Measurements from ENCODE around the gene CCDC187. TPM values are rescaled to one million over a fixed set of nuclear protein-coding genes. Genes with fewer than 3 reads are reported as not detected.

The CCDC187 gene
- total RNA-seq, 1 experiment from 2014 or later, result 2.7 TPM

DNA sequence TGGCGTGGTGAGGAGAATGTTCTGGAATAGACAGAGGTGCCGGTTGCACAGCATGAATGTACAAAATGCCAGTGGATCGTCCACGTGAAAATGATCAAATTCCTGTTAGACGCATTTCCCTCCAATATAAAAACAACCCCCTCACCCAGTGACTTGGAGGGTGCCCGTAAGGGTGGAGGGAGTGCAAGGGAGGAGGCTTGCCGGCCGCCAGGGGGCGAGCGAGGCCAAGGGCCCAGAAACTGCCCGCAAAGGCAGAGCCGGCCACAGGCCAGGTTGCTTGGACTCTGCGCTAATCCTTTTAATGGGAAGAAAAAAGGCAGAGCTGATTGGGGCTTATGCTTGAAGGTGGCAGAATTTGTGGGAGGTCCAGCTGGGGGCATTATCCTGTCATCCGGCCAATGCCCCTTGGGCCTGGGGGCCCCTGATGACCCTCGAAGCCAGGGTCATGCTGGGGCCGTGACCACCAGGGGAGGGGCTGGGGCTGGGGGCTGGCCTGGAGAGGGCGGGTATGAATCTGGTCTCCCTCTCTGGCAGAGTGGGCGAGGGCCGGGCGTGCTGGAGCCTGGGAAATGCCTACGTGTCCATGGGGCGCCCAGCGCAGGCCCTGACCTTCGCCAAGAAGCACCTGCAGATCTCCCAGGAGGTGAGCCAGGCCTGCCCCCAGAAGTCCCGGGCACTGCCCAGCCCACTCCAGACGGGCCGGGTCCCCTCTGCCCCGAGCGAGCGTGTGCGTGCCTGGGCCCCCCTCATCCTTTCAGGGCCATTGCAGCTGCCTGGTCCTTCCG lies 35.5 kb upstream of the CCDC187 start:
- H3K4me2 ChIP-seq, result no peak overlapping the region
- H3K4me1 ChIP-seq (replicated peaks; ENCODE audit: insufficient read depth), result no peaks in the 10 kb centered on the region
- DNase-seq, result peak; percentile 56 to 85
- CTCF ChIA-PET, result interaction anchor here (1.0 kb wide), 1 partner anchor 24 kb away, joined by 7 read pairs; no protein-coding TSS in a partner anchor
- no peak overlapping the region for H3K27ac ChIP-seq
- BruUV-seq (replicated peaks), result no TSS peak
- H3K27me3 ChIP-seq (ENCODE audit: insufficient read depth, low read depth), result no peaks in the 10 kb centered on the region
- no peak overlapping the region for H2AFZ ChIP-seq
- intact Hi-C loops (cut with micrococcal nuclease; ENCODE audit: unreplicated experiment), result loop anchor here (1.0 to 2.0 kb wide), 2 partner anchors 33 to 61 kb away; partner anchors contain the start of genes CARD9 and SNAPC4
- no peak overlapping the region for H3K4me3 ChIP-seq
- H3K9me3 ChIP-seq (ENCODE audit: insufficient read depth, low read depth), result no peaks in the 10 kb centered on the region
- no peaks in the 10 kb centered on the region for H4K20me1 ChIP-seq (ENCODE audit: insufficient read depth)
- H3K9me2 ChIP-seq (ENCODE audit: insufficient read depth), result no peaks in the 10 kb centered on the region
- H3F3A ChIP-seq (ENCODE audit: insufficient read depth, low read depth), result no peaks in the 10 kb centered on the region
- H3K79me2 ChIP-seq (ENCODE audit: low read depth), result no peaks in the 10 kb centered on the region
- H3K36me3 ChIP-seq (ENCODE audit: low read depth), result no peaks in the 10 kb centered on the region
- TF ChIP-seq, protein P1, sequence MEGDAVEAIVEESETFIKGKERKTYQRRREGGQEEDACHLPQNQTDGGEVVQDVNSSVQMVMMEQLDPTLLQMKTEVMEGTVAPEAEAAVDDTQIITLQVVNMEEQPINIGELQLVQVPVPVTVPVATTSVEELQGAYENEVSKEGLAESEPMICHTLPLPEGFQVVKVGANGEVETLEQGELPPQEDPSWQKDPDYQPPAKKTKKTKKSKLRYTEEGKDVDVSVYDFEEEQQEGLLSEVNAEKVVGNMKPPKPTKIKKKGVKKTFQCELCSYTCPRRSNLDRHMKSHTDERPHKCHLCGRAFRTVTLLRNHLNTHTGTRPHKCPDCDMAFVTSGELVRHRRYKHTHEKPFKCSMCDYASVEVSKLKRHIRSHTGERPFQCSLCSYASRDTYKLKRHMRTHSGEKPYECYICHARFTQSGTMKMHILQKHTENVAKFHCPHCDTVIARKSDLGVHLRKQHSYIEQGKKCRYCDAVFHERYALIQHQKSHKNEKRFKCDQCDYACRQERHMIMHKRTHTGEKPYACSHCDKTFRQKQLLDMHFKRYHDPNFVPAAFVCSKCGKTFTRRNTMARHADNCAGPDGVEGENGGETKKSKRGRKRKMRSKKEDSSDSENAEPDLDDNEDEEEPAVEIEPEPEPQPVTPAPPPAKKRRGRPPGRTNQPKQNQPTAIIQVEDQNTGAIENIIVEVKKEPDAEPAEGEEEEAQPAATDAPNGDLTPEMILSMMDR (conservative IDR thresholded peaks at IDR 0.05), result peak; percentile 97
- no peak for TF ChIP-seq EZH2 (IDR thresholded peaks at IDR 0.05; ENCODE audit: low read depth)
- POLR2A ChIA-PET (ENCODE audit: unreplicated experiment), result interaction anchor here (0.7 kb wide), 1 partner anchor 27 kb away, joined by 4 read pairs; no protein-coding TSS in a partner anchor

DNA sequence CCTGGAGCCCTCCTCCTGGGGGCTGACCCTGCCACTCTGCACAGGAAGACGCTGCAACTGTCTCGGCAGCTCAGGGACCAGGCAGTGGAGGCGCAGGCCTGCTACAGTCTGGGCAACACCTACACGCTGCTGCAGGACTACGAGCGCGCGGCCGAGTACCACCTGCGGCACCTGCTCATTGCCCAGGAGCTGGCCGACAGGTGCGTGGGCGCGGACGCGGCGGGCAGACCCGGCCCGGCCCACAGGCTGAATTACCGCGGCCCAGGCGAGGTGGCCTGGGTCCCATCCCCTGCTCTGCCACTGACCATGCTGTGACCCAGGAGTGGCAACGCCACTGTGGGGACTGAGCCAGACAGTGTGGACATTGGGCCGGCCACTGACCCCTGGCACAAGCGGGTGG lies 34.6 kb upstream of the CCDC187 start:
- Histone ChIP-seq H3K4me1 (replicated peaks; ENCODE audit: insufficient read depth) (no peaks in the 10 kb centered on the region), H4K20me1 (ENCODE audit: insufficient read depth) (no peaks in the 10 kb centered on the region), H3K9me3 (ENCODE audit: insufficient read depth, low read depth) (no peaks in the 10 kb centered on the region), H3F3A (ENCODE audit: insufficient read depth, low read depth) (no peaks in the 10 kb centered on the region), H3K36me3 (ENCODE audit: low read depth) (no peaks in the 10 kb centered on the region), H2AFZ (no peak overlapping the region), H3K27ac (no peak overlapping the region), H3K4me2 (no peak overlapping the region), H3K79me2 (ENCODE audit: low read depth) (no peaks in the 10 kb centered on the region), H3K27me3 (ENCODE audit: insufficient read depth, low read depth) (no peaks in the 10 kb centered on the region), H3K4me3 (no peak overlapping the region), H3K9me2 (ENCODE audit: insufficient read depth) (no peaks in the 10 kb centered on the region)
- DNase-seq, result no peak
- BruUV-seq (replicated peaks), result no TSS peak
- ChIA-PET CTCF (interaction anchor here (0.9 kb wide), 1 partner anchor 25 kb away, joined by 5 read pairs; no protein-coding TSS in a partner anchor), POLR2A (ENCODE audit: unreplicated experiment) (no interaction called here)
- TF ChIP-seq, protein P1 (conservative IDR thresholded peaks at IDR 0.05), result no peak
- TF ChIP-seq EZH2 (IDR thresholded peaks at IDR 0.05; ENCODE audit: low read depth), result no peak
- intact Hi-C loops (cut with micrococcal nuclease; ENCODE audit: unreplicated experiment), result loop anchor here (2.0 kb wide), 1 partner anchor 34 kb away; the partner anchor contains the start of gene CARD9

DNA sequence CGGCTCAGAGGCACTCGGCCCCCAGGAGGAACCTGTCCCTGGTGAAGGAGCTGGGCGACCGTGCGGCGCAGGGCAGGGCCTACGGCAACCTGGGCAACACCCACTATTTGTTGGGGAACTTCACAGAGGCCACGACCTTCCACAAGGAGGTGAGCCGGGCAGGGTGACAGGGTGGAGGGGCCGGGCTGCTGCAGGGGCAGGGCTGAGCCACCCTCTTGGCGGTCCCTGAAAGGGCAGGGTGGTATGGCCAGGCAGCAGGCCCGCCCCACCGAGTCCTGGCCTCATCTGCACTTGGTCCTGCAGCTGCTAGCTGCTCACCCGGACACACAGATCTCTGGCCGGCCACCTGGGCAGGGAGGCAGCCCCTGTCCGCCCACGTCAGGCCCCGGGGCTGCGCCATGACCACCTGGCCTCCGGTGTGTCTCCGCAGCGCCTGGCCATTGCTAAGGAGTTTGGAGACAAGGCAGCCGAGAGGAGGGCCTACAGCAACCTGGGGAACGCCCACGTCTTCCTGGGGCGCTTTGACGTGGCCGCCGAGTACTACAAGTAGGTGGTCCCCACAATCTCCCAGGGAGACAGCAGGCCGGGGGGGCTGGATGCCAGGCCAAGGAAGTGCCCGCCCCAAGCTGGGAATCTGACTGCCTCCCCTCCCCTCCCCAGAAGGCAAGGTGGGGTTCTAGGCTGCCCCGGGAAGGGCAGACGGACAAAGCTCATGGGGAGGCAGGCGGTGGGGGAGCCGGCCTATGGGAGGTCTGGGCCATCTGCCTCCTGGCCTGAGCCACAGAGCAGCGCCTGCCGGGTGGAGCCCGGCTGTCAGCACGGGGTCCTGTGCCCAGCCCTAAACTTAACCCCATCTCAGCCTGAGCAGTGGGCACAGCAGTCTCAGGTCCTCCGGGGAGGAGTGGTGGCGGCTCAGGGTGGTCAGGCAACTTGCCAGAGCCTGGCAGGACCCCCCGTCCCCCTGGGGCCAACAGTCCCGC lies 33.8 kb upstream of the CCDC187 start:
- Histone ChIP-seq H3K9me3 (ENCODE audit: insufficient read depth, low read depth) (no peaks in the 10 kb centered on the region), H3K4me1 (replicated peaks; ENCODE audit: insufficient read depth) (no peaks in the 10 kb centered on the region), H2AFZ (no peak overlapping the region), H3K4me3 (no peak overlapping the region), H3K36me3 (ENCODE audit: low read depth) (no peaks in the 10 kb centered on the region), H3K9me2 (ENCODE audit: insufficient read depth) (no peaks in the 10 kb centered on the region), H3F3A (ENCODE audit: insufficient read depth, low read depth) (no peaks in the 10 kb centered on the region), H3K79me2 (ENCODE audit: low read depth) (no peaks in the 10 kb centered on the region), H3K4me2 (no peak overlapping the region), H3K27ac (no peak overlapping the region), H4K20me1 (ENCODE audit: insufficient read depth) (no peaks in the 10 kb centered on the region), H3K27me3 (ENCODE audit: insufficient read depth, low read depth) (no peaks in the 10 kb centered on the region)
- CTCF ChIA-PET, result interaction anchor here (0.6 to 1.1 kb wide), 3 partner anchors 8 to 1559 kb away, joined by 3 to 5 read pairs (median 4); no protein-coding TSS in a partner anchor
- BruUV-seq (replicated peaks), result no TSS peak
- TF ChIP-seq, protein P1 (conservative IDR thresholded peaks at IDR 0.05), result no peak
- no peak for TF ChIP-seq EZH2 (IDR thresholded peaks at IDR 0.05; ENCODE audit: low read depth)
- DNase-seq, result no peak
- intact Hi-C loops (cut with micrococcal nuclease; ENCODE audit: unreplicated experiment), result loop anchor here (2.0 kb wide), 1 partner anchor 35 kb away; the partner anchor contains the start of gene CARD9
- POLR2A ChIA-PET (ENCODE audit: unreplicated experiment), result interaction anchor here (0.6 kb wide), 1 partner anchor 9 kb away, joined by 4 read pairs; no protein-coding TSS in a partner anchor
